HG03139 (cell line): ENCODE measurements around the gene ASAH2.
A peak's percentile ranks its signal among the peaks of the same experiment; 100 is the strongest.
"Not testable (repeated sequence)": the region's sequence is repeated elsewhere in the genome, so short reads cannot be mapped to it uniquely, and the experiment has no call there.

Experiments used
- ATAC-seq: cut with Tn5 transposase; IDR thresholded peaks from one replicate; pipeline ENCODE4 v1.9.1; 2021; ENCODE audit not compliant: unreplicated experiment

The ASAH2 gene

GRCh38 chr10:50260791-50261281 lies 9.5 kb upstream of the ASAH2 start:
- peak; percentile 97 for ATAC-seq

- ATAC-seq = no peak
Observed at GRCh38 chr10:50254479-50254878, 3.2 kb upstream of the ASAH2 start.

DNA sequence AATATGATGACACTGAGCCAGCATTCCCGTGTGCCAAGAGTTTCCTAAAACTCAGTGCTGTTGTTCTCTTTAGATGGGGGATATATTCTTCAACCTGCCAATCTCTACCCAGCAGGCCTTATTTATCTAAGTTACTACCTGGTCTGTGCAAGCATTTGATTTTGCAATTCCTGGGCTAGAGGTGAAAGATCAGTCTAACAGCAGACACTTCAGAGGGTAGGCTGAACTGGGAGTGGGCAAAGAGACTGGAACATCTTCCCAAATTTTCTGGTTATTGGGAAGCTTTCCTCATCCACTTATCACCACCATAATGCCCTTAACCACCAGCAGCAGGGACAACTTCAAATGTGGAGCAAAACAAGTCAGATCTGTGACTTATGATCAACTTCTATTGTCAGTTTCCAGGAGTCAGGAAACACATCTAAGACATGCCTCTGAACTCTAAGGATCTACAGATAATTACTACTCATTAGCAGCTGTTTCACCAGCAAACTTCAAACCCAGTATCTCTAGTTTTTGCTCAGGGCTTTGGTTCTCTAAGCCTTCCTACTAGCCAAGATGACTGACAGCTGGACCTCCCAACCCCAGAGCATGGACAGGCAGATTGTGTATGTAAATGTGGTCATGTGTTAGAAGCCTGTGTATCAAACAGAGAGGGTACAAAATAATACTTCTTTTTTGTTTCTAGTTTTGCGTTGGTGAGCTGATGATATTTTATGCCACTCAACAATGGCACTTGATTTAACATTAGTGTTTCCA lies 1.0 kb downstream of the ASAH2 start:
- no peak for ATAC-seq

DNA sequence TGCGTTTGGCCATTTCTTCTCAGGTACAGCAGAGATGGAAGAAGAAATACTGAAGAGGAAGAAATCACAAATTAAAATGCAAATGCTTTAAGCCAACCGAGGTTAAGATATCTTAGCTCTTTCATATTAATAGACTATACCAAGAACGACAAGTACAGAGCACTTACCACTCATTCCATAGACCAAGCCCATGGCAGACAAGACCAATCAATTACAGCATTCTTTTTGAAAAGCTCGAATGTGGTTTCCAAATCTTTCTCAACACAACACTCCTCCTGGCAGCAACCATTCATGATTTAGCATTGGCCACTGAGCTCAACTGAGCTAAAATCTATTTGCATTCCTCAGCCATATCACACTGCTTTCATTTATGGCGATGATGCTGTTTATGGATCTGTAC lies 2.7 kb downstream of the ASAH2 start:
- ATAC-seq = no peak

DNA sequence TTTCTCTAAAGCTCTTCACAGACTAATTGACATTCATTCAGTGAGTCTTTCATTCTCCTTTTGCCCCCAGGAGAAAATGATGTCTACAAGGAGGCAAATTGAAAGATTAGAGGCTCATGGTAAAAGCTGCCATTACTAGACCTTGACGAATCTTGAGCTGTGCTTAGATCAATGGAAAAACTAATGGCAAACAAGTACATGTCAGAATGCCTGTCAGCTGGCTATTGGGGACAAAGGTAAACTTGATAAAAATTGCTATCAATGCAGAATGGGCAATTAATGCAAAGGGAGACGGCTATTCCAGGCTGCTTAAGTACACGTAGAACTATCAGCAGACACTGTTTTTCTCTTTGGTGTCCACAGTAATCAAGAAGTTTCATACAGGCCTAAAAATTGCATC lies 3.3 kb downstream of the ASAH2 start:
- no peak for ATAC-seq

DNA sequence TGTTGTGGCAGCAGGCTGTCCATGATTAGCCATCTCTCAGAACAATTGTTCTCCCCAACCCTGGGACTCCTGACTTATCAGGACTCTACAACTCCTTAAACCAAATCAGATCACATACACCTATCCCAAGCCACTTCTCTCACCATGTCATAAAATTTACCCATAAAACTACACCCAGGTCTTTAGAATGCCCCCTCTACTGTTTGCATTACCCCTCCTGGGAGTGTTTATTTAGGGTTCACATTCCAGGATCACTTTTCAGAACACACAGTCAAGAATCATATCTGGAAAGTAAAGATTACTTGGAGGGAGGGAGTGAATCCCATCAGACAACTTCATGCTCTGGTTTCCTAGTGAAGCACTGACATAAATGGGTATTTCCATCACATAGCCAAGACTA lies 7.1 kb downstream of the ASAH2 start:
- ATAC-seq = no peak

DNA sequence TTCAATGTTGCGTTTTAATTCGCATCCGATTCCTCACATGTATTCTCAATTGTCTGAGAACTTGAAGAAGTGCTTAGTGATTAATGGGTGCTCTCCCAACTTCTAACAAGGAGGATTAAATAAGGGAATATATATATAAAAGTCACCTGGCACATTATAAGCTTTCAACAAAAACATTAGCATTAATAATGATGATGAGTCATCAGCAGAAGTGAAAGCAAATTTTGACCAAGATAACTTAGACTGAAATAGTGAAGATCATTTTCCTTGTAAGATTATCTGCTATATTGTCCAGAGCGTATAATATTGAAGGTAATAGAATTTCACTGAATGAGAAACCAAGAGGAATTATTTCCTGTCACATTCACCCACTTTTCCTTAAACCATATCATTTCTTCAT lies 8.5 kb downstream of the ASAH2 start:
- ATAC-seq = no peak

DNA sequence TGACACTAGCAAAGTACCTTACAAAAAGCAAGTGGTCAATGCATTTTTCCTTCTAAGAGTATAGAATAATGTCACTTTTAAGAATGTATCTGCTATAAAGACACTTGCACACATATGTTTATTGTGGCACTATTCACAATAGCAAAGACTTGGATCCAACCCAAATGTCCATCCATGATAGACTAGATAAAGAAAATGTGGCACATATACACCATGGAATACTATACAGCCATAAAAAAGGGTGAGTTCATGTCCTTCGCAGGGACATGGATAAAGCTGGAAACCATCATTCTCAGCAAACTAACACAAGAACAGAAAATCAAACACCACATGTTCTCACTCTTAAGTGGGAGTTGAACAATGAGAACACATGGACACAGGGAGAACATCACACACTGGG lies 9.8 kb downstream of the ASAH2 start:
- ATAC-seq = not testable (repeated sequence)

- ATAC-seq = no peak
Observed at GRCh38 chr10:50234486-50234885, 16.8 kb downstream of the ASAH2 start.

- ATAC-seq = no peak
Observed at GRCh38 chr10:50232261-50232639, 19.1 kb downstream of the ASAH2 start.

DNA sequence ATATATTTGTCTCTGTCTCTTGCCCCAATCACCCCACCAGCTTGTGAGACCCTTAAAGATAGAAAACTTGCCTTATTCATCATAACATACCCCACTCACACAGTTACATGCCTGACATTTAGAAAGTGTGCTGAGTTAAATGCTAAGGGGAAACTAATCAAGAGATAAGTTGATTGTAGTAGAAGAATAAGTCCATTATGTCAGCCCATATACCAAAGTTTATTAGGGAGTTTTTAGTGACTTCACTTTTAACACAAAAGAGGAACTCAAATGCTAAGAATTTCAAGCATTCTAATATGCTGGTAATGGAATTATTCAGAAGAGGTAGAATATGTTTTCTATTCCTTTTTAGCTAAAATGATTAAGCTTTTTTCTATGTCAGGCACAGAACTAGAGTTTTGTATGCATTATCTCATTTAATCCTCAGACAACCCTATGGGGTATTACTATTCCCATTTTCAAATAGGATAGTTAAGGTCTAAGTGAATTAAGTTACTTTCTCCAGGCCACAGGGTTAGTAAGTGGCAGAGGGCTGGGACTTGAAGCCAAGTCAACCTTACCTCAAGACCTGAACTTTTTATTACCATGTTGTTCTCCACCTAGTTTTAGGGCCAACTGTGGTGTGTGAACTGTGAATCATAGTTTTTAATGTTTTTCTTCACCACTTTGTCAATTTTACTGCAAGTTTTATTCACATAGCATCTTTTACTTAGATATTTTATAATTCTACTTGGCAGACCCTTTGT lies 19.6 kb downstream of the ASAH2 start:
- no peak for ATAC-seq

DNA sequence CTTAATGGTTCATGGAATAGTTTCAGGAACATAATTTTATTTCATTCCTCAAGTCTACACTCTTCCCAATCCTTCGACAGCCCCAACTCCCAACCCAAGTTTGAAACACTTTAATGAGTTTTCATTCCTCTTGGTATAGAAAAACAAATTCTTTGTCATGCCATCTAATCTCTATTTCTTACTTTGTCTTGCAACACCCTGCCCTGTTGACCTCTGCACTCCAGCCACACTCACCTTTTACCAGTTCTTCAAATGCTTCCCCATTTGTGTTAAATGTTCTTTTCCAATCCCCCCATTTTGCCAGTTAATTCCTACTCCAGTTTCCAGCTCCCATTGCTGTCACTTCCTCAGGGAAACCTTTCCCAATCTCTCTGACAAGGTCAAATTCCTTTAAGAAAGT lies 21.9 kb downstream of the ASAH2 start:
- ATAC-seq = no peak

DNA sequence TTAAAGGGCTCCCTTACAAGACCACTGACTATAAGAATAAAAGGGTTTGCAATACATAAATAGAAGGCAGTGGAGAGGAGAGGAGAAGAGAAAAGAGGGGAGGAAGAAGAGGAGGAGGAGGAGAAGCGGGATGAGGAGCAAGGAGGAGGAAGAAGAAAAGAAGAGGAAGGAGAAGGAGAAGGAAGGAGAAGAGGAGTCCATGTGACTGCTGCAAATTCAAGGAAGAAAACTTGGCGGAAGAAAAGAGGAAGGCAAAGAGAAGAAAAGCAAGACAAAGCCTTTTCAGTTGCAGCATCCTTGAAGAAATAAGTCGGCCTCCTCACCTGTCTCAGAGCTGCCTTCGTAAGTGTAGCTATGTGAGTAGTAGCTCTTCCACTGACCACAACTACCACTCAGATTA lies 22.6 kb downstream of the ASAH2 start:
- no peak for ATAC-seq

DNA sequence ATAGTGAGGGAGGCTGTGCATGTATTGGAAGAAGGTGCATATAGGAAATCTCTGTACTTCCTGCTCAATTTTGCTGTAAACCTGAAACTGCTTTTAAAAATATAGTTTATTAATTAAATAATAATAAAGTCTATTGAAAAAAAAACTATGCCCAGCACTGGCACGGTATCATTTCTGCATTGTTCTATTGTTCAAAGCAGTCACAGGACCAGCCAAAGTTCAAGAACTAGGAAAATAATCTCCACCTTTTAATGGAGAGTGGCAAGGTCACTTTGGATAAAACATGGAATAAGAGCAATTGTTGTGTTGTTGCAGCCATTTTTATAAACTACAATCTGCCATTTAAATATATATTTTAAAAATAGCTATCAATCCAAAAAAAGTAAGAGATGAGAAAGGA lies 24.7 kb downstream of the ASAH2 start:
- ATAC-seq = no peak

DNA sequence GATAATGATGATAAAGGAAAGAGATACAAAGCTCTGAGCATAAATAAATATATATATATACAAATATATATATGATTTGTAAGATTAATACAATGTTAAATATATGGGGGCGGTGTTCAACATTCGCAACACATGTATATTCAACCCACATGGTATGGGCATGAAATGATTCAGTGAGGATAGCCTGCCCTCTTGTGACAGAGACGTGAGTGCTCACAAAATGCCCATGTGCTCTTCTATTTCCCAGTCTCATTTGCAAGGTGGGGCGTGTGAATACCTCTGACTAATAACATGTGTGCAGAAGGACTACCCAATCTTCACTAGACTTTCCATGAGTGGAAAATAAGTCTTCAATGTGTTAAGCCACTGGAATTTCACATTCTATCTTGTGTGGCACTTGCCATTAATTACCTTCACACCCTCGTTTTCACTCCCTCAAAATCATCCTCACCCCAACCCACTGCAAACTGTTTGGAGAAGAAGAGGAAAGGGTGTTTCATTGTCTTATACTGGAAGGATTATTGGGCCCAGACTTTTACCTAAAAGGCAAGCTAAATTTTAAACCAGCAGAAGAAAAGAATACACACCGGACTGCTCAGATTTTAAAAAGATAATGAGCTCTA lies 26.9 kb downstream of the ASAH2 start:
- peak; percentile 81 for ATAC-seq

GRCh38 chr10:50222199-50222598 lies 29.1 kb downstream of the ASAH2 start:
- no peak for ATAC-seq

DNA sequence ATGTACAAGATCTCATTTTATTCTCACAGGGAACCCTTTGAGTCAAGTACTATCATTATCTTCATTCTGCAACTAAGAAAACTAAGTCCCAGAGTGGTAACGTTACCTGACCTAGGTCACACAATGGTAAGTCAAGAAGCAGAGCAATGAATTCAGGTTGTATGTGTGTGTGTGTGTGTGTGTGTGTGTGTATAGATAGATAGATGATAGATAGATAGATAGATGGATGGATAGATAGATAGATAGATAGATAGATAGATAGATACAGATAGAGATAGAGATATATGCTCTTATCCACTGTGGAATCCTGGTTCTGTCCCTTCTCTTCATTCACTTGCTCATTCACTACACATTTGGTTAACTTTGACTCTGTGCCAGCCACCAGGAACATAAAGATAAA lies 29.8 kb downstream of the ASAH2 start:
- no peak for ATAC-seq

DNA sequence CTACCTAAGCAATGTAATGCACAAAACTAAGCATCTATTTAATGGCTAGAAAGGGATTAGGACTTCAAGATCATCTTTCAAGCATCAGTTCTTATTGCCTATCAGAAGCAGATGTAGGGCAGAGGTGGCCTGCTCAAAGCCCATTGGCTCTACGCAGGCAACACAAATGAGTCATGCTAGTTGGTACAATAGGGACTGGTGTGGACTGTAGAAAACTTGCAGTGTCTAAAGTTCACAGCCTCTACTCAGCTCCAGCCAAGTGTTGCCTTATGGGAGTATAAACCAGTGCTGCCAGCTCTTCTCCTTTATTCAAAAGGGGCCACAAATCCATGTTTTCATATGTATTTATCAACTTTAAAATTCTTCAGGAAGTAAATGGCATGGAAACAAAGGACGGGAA lies 31.7 kb downstream of the ASAH2 start:
- ATAC-seq = no peak

DNA sequence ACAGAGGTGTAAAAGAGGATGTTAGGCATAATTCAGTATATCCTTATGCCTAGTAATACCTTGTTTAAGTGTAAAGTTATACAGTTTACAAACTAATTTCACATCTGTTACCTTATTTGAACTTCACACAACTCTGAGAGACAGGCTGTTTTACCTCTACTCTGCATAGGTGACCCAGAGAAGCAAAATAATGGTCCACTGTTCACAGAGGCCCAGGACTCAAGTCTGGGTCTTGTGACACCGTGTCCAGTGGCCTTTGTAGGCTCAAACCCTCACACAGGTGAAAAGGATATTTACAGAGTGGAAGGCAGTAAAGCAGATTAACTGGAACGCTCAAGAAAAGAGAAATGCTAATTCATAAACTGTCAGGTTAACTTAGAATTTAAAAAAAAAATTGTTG lies 32.1 kb downstream of the ASAH2 start:
- no peak for ATAC-seq

- ATAC-seq = no peak
Observed at GRCh38 chr10:50216894-50217293, 34.4 kb downstream of the ASAH2 start.

DNA sequence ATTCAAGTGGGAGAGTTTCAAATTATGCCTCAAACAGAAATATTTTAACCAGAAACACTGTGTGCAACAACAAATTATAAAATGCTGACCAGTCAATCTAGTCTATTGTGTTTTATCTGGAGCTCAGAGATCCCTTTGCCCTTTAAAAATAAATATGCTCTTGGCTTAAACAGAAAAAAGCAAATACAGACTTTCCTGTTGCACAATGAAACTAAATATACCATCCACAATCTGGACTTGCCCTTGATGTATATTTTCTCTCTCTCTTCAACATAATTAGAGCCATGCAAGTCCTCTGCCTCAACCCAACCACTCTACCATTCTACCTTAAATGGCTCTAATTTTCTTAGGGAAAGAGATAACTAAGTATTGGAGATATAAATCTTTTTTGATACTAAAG lies 34.9 kb downstream of the ASAH2 start:
- no peak for ATAC-seq

GRCh38 chr10:50211670-50212069 lies 39.6 kb downstream of the ASAH2 start:
- no peak for ATAC-seq
